Measurements from ENCODE around the gene SCNM1. TPM values are rescaled to one million over a fixed set of nuclear protein-coding genes. Genes with fewer than 3 reads are reported as not detected.

SCNM1 gene
- total RNA-seq, 6 donors from 2014 or later, result 8.9 to 50.3 (median 25.9) TPM

DNA sequence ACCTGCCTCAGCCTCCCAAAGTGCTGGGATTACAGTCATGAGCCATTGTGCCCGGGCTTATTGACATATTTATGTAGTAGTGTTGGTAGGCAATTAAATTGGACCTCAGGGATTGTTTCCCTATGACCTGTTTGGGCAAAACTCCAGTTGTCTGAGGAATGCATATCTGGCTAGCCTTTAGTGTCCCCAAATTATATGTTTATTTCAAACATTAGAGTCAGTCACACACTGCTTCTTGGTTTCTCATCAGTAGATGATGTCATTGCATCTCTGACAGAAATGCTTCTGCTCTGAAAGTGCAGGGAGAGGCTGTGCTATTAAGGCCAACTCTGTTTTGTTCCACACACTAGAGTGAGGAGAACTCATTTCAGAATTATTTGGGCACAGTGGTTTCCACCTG, 44.9 kb downstream of the SCNM1 start:
- no peaks in the 10 kb centered on the region for H3K9me3 ChIP-seq
- DNase-seq (no peak), ATAC-seq (ENCODE audit: low FRiP score in 2 of 2) (no peak)
- no peak overlapping the region for H3K27ac ChIP-seq
- TF ChIP-seq CTCF (IDR thresholded peaks at IDR 0.05) (no peak), POLR2A (IDR thresholded peaks at IDR 0.05) (no peak), EP300 (IDR thresholded peaks at IDR 0.05) (no peak)
- WGBS, 2 donors, result 90 to 94% methylated on average over 1 of the region's 1 CpG
- H3K4me1 ChIP-seq, result peaks cover 0 to 13% (median 2%) of the 10 kb centered on the region in 4 donors
- no peak overlapping the region for H3K4me3 ChIP-seq
- H3K36me3 ChIP-seq, result peaks cover 8 to 47% (median 37%) of the 10 kb centered on the region in 4 donors
- H3K27me3 ChIP-seq, result no peaks in the 10 kb centered on the region

DNA sequence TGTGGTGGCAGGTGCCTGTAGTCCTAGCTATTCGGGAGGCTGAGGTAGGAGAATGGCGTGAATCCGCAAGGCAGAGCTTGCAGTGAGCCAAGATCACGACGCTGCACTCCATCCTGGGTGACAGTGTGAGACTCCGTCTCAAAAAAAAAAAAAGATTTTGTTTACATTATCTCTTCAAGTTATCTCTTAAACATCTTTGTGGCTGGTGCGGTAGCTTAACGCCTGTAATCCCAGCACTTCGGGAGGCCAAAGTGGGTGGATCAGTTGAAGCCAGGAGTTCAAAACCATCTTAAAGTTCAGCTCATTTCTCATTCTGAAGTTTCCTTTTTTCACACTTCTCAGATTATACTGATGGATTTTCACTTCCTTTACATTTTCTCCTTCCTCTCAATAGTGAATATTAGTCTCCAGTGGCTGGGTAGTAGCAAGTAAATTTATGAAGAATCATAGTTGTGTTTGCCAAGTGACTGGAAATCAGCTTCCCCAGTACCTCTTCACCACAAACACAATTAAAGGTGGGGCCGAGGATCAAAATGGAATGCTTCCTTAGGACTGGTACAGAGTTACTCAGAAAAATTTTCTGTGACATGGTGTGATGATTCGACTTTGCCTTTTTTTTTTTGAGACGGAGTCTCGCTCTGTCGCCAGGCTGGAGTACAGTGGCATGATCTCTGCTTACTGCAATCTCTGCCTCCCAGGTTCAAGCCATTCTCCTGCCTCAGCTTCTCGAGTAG, 46.2 kb downstream of the SCNM1 start:
- Histone ChIP-seq H3K27ac (no peak overlapping the region), H3K4me3 (no peak overlapping the region), H3K27me3 (no peaks in the 10 kb centered on the region), H3K36me3 (peaks cover 6 to 40% (median 29%) of the 10 kb centered on the region in 4 donors), H3K9me3 (no peaks in the 10 kb centered on the region), H3K4me1 (peaks cover 0 to 7% (median 2%) of the 10 kb centered on the region in 4 donors)
- 74 to 84% methylated on average over 15 of the region's 15 CpGs for WGBS, 2 donors
- DNase-seq, result no peak
- no peak for ATAC-seq (ENCODE audit: low FRiP score in 2 of 2)
- no peak for TF ChIP-seq POLR2AphosphoS5 (IDR thresholded peaks at IDR 0.05)
- no peak for TF ChIP-seq POLR2A (IDR thresholded peaks at IDR 0.05)
- no peak for TF ChIP-seq EP300 (IDR thresholded peaks at IDR 0.05)
- TF ChIP-seq CTCF (IDR thresholded peaks at IDR 0.05), result no peak

DNA sequence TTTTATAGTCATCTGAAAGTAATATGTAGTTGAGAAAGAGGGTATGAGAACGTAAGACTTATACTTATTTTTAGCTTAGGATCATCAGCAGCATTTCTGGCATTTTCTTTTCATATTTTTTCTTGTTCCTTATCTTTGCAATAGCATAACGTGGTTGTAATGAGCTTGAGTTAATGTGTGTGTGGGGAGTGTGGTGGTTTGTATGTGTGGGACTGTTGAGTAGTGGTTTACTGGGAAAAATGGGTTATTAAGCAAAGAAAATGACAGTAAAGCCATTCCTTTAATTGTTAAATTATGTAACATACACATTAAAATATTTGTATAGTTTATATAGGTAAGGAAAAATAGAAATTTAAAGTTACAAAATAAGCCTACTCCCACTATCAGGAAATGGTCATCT, 47.6 kb downstream of the SCNM1 start:
- no peak overlapping the region for H3K27ac ChIP-seq
- H3K36me3 ChIP-seq, result peaks cover 0 to 32% (median 20%) of the 10 kb centered on the region in 4 donors
- H3K9me3 ChIP-seq, result no peaks in the 10 kb centered on the region
- WGBS, 2 donors, result 28 to 31% methylated on average over 2 of the region's 2 CpGs
- H3K4me1 ChIP-seq, result peaks cover 0 to 6% (median 2%) of the 10 kb centered on the region in 4 donors
- no peak for ATAC-seq (ENCODE audit: low FRiP score in 2 of 2)
- TF ChIP-seq EP300 (IDR thresholded peaks at IDR 0.05) (no peak), POLR2A (IDR thresholded peaks at IDR 0.05) (no peak), CTCF (IDR thresholded peaks at IDR 0.05) (no peak), POLR2AphosphoS5 (IDR thresholded peaks at IDR 0.05) (no peak)
- DNase-seq, result no peak
- H3K27me3 ChIP-seq, result no peaks in the 10 kb centered on the region
- no peak overlapping the region for H3K4me3 ChIP-seq

Other genes with a start within 250 kb of the SCNM1 start
- gene SETDB1, start 239.8 kb upstream of the SCNM1 start, total RNA-seq, result 10 to 100 TPM; 26.8 to 88.0 (median 40.3) TPM
- gene CERS2, start 191.3 kb upstream of the SCNM1 start, total RNA-seq, result 100 to 1,000 TPM in 5 of 6 donors, 10 to 100 TPM in 1; 93.2 to 322 (median 204) TPM
- 1 to 10 TPM in 4 of 6 donors, under 1 TPM in 1, not detected in 1; 0.67 to 5.2 (median 1.2) TPM for gene ANXA9, start 183.9 kb upstream of the SCNM1 start, total RNA-seq
- gene MINDY1, start 159.2 kb upstream of the SCNM1 start, total RNA-seq, result 10 to 100 TPM; 14.5 to 34.3 (median 26.9) TPM
- gene PRUNE1, start 157.7 kb upstream of the SCNM1 start, total RNA-seq, result 10 to 100 TPM; 16.3 to 28.3 (median 21.2) TPM
- 100 to 1,000 TPM in 1 of 6 donors, 10 to 100 TPM in 2, 1 to 10 TPM in 3; 2.3 to 213 (median 11.7) TPM for gene BNIPL, start 129.6 kb upstream of the SCNM1 start, total RNA-seq
- 1 to 10 TPM; 2.6 to 9.4 (median 3.8) TPM for gene C1orf56, start 118.4 kb upstream of the SCNM1 start, total RNA-seq
- 100 to 1,000 TPM in 1 of 6 donors, 10 to 100 TPM in 5; 66.9 to 131 (median 90.5) TPM for gene CDC42SE1, start 106.5 kb upstream of the SCNM1 start, total RNA-seq
- gene MLLT11, start 105.7 kb upstream of the SCNM1 start, total RNA-seq, result 1 to 10 TPM in 4 of 6 donors, under 1 TPM in 2; 0.30 to 1.3 (median 1.1) TPM
- 10 to 100 TPM in 4 of 6 donors, 1 to 10 TPM in 2; 6.8 to 32.5 (median 13.0) TPM for gene GABPB2, start 95.4 kb upstream of the SCNM1 start, total RNA-seq
- gene SEMA6C, start 19.5 kb upstream of the SCNM1 start, total RNA-seq, result 10 to 100 TPM in 1 of 6 donors, 1 to 10 TPM in 5; 2.1 to 13.6 (median 5.8) TPM
- gene TNFAIP8L2, start 9.5 kb upstream of the SCNM1 start, total RNA-seq, result 10 to 100 TPM in 5 of 6 donors, 1 to 10 TPM in 1; 7.4 to 19.1 (median 15.8) TPM
- gene LYSMD1, start 242 bp upstream of the SCNM1 start, total RNA-seq, result 10 to 100 TPM in 1 of 6 donors, 1 to 10 TPM in 5; 2.2 to 16.8 (median 6.2) TPM
- gene TMOD4, start 9.8 kb downstream of the SCNM1 start, total RNA-seq, result under 1 TPM in 2 of 6 donors, not detected in 4; 0.57 to 0.88 TPM
- gene VPS72, start 24.1 kb downstream of the SCNM1 start, total RNA-seq, result 10 to 100 TPM; 19.0 to 54.3 (median 25.5) TPM
- gene PIP5K1A, start 32.4 kb downstream of the SCNM1 start, total RNA-seq, result 10 to 100 TPM; 37.2 to 94.3 (median 70.6) TPM
- gene PSMD4, start 88.6 kb downstream of the SCNM1 start, total RNA-seq, result 100 to 1,000 TPM; 102 to 132 (median 119) TPM
- 10 to 100 TPM; 17.4 to 50.3 (median 27.2) TPM for gene ZNF687, start 116.2 kb downstream of the SCNM1 start, total RNA-seq
- 100 to 1,000 TPM in 1 of 6 donors, 10 to 100 TPM in 5; 41.3 to 127 (median 64.0) TPM for gene PI4KB, start 161.3 kb downstream of the SCNM1 start, total RNA-seq
- gene RFX5, start 181.1 kb downstream of the SCNM1 start, total RNA-seq, result 10 to 100 TPM; 31.5 to 55.5 (median 43.2) TPM
- gene SELENBP1, start 206.6 kb downstream of the SCNM1 start, total RNA-seq, result 100 to 1,000 TPM; 241 to 804 (median 431) TPM
- 100 to 1,000 TPM; 127 to 216 (median 179) TPM for gene PSMB4, start 233.4 kb downstream of the SCNM1 start, total RNA-seq